ENCODE results near the gene ATP5IF1. TPM values are rescaled to one million over a fixed set of nuclear protein-coding genes. Genes with fewer than 3 reads are reported as not detected.

Gene ATP5IF1
- total and polyA plus RNA-seq, 10 of the 15 experiments (the other 5 are each of a cell fraction or from before 2014, with no cell fraction given) = 253 to 1,210 (median 418) TPM

GRCh38 chr1:28272215-28272852, 36.4 kb downstream of the ATP5IF1 start:
- ChIA-PET CTCF (no interaction called here), POLR2A (interaction anchor here (0.5 to 0.6 kb wide), 2 partner anchors 9 to 307 kb away, joined by 3 to 4 read pairs; no protein-coding TSS in a partner anchor), SMC1A (ENCODE audit: uncharacterized antibody, unreplicated experiment) (interaction anchor here (1.1 kb wide), 1 partner anchor 15 kb away, joined by 3 read pairs; no protein-coding TSS in a partner anchor), RAD21 (ENCODE audit: unreplicated experiment) (no interaction called here)
- Histone ChIP-seq H3K36me3 (ENCODE audit: control insufficient read depth in 2 of 2, insufficient read depth in 2 of 2, low read length in 1 of 2) (peaks cover 6 to 11% of the 10 kb centered on the region in 2 experiments; a peak in 3 of 4 replicates), H3K4me1 (ENCODE audit: control insufficient read depth, insufficient read depth, low read length) (no peaks in the 10 kb centered on the region), H2AFZ (ENCODE audit: control insufficient read depth, low read depth, low read length) (no peak overlapping the region), H3K27ac (ENCODE audit: control insufficient read depth, insufficient read depth) (no peak overlapping the region), H3K4me2 (ENCODE audit: control insufficient read depth, insufficient read depth) (no peak overlapping the region), H3K79me2 (ENCODE audit: control insufficient read depth, insufficient read depth, low read length) (peaks cover 3% of the 10 kb centered on the region), H3K9me3 (replicated peaks; ENCODE audit: control insufficient read depth, insufficient read depth, low read length) (no peaks in the 10 kb centered on the region), H4K20me1 (ENCODE audit: control insufficient read depth, insufficient read depth) (no peaks in the 10 kb centered on the region), H3K4me3 (no peak overlapping the region), H3K9ac (ENCODE audit: control insufficient read depth, insufficient read depth, low read length) (no peak overlapping the region), H3K27me3 (replicated peaks in 1 of 2; ENCODE audit: control insufficient read depth in 2 of 2, insufficient read depth in 2 of 2, low read length in 1 of 2) (no peaks in the 10 kb centered on the region)
- no peak for TF ChIP-seq BMI1 (IDR thresholded peaks at IDR 0.05; ENCODE audit: borderline replicate concordance)
- no peak for TF ChIP-seq ZNF217 (IDR thresholded peaks at IDR 0.05)
- no peak for TF ChIP-seq ZBED1 (IDR thresholded peaks at IDR 0.05; ENCODE audit: borderline replicate concordance)
- TF ChIP-seq MAX (IDR thresholded peaks at IDR 0.05; ENCODE audit: low read depth, low read length) = no peak
- no peak for TF ChIP-seq JUNB (IDR thresholded peaks at IDR 0.05)
- no peak for TF ChIP-seq PAX8 (IDR thresholded peaks at IDR 0.05)
- TF ChIP-seq ATF2 (IDR thresholded peaks at IDR 0.05; ENCODE audit: low read length) = no peak
- TF ChIP-seq DPF2 (IDR thresholded peaks at IDR 0.05) = no peak
- no peak for TF ChIP-seq SREBF1 (IDR thresholded peaks at IDR 0.05; ENCODE audit: low read length)
- no peak for TF ChIP-seq MTA2 (IDR thresholded peaks at IDR 0.05; ENCODE audit: low read depth)
- 94% methylated on average over 20 of the region's 20 CpGs for WGBS (ENCODE audit: insufficient coverage, insufficient replicate concordance, low lambda C conversion rate, missing lambda C conversion rate)
- intact Hi-C loops (cut with micrococcal nuclease; ENCODE audit: unreplicated experiment) = no loop called here
- DNase-seq (ENCODE audit: low read depth, low spot score) = no peak
- ATAC-seq = no peak
- FAIRE-seq = no peak
- in situ Hi-C loops (cut with MboI) = no loop called here
- no TSS peak for BruUV-seq (replicated peaks)
